Stimulated activated CD4-positive, alpha-beta T cell treated with anti-CD3 and anti-CD28 coated beads, Interleukin-4, amount 100 ng/mL, for 24 hours (primary cell): ENCODE results near the gene MEGF10.

Experiments
- DNase-seq: peaks from one replicate; pipeline ENCODE4 v3.0.0-alpha.2; 2020

MEGF10 gene

GRCh38 chr5:127375544-127376091 lies 85.0 kb downstream of the MEGF10 start:
- DNase-seq, result no peak

GRCh38 chr5:127377651-127378050 lies 87.1 kb downstream of the MEGF10 start:
- no peak for DNase-seq

GRCh38 chr5:127385936-127386335 lies 95.3 kb downstream of the MEGF10 start:
- DNase-seq, result no peak

DNA sequence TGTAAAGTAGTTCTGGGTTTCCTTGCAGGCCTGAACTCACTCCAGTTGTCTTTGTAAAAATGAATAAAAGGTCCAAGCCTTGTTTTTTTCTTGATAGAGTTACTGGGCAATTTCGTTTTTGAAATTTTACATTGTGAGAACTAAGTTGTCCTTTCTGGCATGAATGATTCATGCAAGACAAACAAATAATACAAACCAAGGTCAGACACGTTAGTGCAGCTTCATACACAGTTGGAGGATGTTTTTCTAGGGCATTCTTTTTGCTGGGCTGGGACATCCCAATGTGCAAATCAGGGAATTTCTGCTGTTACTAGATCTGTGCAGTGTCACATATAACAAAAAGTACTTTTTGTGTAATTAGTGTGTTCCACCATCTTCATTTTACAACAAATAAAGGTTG lies 96.0 kb downstream of the MEGF10 start:
- no peak for DNase-seq

DNA sequence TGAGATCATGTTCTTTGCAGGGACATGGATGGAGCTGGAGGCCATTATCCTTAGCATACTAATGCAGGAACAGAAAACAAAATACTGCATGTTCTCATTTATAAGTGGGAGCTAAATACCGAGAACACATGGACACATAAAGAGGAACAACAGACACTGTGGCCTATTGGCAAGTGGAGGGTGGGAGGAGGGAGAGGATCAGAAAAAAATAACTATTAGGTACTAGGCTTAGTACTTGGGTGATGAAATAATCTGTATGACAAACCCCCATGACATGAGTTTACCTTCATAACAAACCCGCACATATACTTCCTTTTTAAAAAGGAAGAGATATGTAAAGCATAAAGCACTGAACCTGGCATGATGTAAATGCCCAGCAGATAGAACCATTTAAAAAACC lies 99.0 kb downstream of the MEGF10 start:
- no peak for DNase-seq

DNA sequence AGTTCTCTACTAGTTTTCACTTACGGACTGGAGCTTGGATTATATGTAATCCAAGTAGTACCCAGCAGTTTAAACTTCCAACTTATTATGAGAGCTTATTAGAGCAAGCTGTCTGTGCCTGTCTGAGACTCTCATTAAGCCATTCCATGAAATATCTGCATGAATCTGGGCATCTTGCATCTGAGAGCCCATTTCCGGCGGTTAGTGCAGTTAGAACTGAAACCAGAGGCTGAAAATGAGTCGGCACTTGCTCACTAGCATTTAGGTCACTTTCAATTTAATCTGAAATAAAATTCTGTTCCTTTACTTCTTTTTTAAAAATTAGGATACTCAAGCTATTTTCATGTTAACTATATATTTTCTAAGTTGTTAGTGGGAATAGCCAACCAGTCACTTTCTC lies 102.2 kb downstream of the MEGF10 start:
- DNase-seq, result no peak

GRCh38 chr5:127396490-127397155 lies 106.0 kb downstream of the MEGF10 start:
- DNase-seq, result no peak

DNA sequence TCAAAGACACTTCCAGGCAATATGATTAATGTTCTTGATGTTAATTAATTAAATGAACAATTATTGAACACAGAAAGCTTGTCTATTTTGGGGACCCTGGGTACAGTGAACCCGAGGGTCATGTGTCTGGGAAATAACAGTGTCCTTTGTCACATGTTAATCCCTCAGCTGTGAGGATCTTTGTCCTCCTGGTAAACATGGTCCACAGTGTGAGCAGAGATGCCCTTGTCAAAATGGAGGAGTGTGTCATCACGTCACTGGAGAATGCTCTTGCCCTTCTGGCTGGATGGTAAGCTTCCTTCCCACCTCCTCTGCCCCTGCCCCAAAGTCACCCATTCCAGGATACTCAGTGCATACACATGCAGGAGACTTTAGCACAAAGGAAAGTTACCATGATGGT lies 107.9 kb downstream of the MEGF10 start:
- no peak for DNase-seq

GRCh38 chr5:127399068-127399467 lies 108.5 kb downstream of the MEGF10 start:
- no peak for DNase-seq

DNA sequence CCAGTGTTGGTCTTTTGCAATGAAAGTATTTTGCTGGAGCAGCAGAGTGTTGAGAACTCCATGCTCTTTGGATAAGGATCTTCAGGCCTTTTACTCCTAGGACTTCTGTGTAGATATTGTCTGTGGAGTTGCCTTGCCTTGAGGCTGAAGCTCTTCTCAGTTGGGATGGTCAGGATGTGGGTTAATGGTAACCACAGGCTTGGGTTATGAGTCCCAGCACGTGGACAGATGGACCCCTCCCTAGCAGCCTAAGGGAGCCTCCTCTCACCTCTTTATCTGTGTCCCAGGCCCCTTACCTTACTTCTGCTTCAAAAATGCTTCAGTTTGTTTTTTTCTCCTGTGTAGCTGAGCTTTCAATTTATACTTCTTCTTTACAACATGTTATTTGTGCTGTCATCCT lies 109.9 kb downstream of the MEGF10 start:
- no peak for DNase-seq

DNA sequence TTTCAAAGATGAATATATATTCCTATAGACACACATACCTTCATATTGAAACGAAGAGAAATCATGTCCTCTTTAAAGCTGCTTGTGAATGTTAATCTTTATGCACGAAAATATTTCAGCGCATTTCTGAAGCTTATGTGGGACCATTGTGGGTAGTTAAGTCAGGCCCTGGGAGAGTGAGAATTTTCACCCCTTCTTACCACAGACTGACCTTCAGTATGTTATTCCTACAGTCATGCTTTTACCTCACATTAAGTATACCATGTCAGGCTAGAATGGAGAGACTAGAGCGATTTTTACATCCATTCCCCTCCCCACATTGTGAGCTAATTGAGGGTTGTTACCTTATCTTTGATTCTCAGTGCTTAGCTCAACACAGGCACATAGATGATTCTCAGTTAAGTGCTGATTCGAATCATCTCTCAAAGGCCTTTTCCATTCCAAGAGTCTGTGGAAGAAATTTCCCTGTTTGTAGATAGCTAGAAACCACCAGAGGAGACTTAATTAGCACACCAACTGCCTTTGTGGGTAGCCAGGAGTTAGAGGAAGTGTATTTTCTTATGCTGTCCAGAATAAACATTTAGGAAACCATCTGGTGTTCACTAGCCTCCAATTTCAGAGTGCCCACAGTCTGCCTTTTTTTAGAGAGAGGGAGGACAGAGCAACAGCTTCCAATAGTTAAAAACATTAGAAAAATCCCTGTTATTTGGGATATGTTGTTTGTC lies 110.5 kb downstream of the MEGF10 start:
- DNase-seq, result no peak

GRCh38 chr5:127402361-127402760 lies 111.8 kb downstream of the MEGF10 start:
- DNase-seq, result no peak

- no peak for DNase-seq
These were observed 113.6 kb downstream of the MEGF10 start for GRCh38 chr5:127404190-127404589.

GRCh38 chr5:127406326-127407121 lies 115.9 kb downstream of the MEGF10 start:
- no peak for DNase-seq

DNA sequence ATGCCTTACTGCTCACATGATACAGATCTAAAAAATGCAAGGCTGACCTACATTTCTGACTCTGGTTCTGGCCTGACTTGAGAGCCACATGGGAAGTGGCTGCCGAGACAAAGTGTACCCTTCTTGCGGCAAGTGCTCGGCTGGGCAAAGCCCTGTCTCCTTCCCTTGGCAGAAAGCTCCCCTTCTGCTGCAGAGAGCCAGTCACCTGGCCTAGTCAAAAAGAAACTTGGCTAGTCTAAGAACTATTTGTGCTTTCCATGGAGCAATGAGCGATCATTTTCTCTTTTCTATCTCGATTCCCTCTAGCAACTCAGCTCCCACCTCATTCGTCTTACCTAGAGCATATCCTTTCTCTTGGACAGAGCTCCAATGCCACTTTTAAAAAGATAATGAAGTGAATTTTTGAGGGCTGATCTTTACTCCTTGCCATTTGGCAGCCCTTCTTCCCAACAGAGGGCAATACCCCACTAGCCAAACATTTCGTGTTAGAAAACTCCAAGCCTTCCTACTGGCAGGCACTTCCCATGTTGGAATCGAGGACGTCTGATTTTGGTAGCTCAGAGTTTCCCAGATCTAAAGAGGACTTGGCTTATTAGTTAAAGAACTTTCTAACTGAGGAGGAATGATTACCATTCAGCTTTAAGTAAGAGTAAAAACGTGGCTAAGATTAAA lies 118.8 kb downstream of the MEGF10 start:
- DNase-seq, result no peak

GRCh38 chr5:127409921-127410675 lies 119.5 kb downstream of the MEGF10 start:
- DNase-seq, result no peak

DNA sequence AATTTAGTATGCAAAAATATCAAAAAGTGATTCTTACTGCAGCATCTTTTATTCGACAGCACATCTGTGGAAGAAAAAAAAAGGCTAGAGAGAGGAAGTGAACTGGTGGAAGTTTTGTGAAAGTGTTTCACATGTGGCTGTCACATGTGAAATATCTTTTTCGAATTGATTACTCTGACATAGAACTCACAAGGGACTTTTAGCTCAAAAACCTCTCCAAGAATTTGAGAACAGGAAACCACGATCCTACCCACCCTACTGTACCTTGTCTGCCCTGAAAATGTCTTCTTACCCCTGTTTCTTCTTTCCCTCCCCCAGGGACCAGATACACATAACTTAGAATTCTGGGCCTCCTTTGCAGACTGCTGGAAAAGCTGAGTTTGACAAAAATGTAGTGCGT lies 120.4 kb downstream of the MEGF10 start:
- DNase-seq, result no peak

GRCh38 chr5:127411381-127411780 lies 120.8 kb downstream of the MEGF10 start:
- DNase-seq, result no peak

GRCh38 chr5:127412698-127413097 lies 122.1 kb downstream of the MEGF10 start:
- DNase-seq, result no peak

- no peak for DNase-seq
These were observed 124.4 kb downstream of the MEGF10 start for GRCh38 chr5:127415034-127415433.

GRCh38 chr5:127416906-127417305 lies 126.3 kb downstream of the MEGF10 start:
- no peak for DNase-seq

- DNase-seq, result no peak
These were observed 126.9 kb downstream of the MEGF10 start for GRCh38 chr5:127417528-127417927.
